ENCODE results near the gene PRL. TPM values are rescaled to one million over a fixed set of nuclear protein-coding genes. Genes with fewer than 3 reads are reported as not detected.

Gene PRL
- total RNA-seq, 1 donor from 2014 or later: not detected

DNA sequence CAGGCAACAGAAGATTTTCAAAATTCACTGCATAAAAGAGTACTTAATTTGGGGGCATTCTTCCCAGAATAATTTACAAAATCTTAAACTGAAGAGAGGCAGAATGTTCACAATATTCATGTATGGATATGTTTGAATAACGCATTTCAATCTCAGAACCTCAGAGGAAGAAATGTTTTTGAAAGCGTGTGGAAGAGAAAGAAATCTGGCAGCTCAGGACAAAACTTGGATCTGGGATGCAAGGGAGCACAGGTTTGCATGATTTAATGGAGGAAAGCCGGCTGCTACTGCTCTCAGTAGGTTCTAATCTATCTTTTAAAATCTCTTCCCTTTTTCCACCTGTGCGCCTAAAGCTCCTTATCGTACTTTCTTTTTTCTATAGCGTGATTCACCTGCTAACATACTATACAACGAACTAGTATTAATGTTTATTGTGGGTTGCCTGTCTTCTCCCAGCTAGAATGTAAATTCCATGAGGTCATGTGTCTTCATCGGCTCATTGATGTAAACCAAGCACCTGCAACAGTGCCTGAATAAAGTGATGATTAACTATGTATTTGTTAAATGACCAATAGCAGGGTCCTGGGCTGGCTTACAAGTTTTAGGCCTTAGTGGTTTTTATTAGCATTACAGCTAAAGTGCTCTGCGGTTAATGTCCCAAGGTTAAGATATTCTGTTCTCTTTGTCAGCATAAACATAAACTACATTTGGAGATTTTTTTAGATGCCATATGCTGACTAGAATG lies 15.3 kb downstream of the PRL start:
- Mint-ChIP-seq H3K27me3 (ENCODE audit: low read depth) (no peaks in the 10 kb centered on the region), H3K9me3 (peaks cover 29% of the 10 kb centered on the region), H3K4me1 (peaks cover 12% of the 10 kb centered on the region), H3K4me3 (no peak overlapping the region), H3K27ac (no peak overlapping the region), H3K36me3 (peaks cover 8% of the 10 kb centered on the region)
- TF ChIP-seq, protein P1, sequence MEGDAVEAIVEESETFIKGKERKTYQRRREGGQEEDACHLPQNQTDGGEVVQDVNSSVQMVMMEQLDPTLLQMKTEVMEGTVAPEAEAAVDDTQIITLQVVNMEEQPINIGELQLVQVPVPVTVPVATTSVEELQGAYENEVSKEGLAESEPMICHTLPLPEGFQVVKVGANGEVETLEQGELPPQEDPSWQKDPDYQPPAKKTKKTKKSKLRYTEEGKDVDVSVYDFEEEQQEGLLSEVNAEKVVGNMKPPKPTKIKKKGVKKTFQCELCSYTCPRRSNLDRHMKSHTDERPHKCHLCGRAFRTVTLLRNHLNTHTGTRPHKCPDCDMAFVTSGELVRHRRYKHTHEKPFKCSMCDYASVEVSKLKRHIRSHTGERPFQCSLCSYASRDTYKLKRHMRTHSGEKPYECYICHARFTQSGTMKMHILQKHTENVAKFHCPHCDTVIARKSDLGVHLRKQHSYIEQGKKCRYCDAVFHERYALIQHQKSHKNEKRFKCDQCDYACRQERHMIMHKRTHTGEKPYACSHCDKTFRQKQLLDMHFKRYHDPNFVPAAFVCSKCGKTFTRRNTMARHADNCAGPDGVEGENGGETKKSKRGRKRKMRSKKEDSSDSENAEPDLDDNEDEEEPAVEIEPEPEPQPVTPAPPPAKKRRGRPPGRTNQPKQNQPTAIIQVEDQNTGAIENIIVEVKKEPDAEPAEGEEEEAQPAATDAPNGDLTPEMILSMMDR (IDR thresholded peaks at IDR 0.05; ENCODE audit: unreplicated experiment): no peak
- no peak for DNase-seq (ENCODE audit: low spot score in 2 of 2, unreplicated experiment in 2 of 2)

DNA sequence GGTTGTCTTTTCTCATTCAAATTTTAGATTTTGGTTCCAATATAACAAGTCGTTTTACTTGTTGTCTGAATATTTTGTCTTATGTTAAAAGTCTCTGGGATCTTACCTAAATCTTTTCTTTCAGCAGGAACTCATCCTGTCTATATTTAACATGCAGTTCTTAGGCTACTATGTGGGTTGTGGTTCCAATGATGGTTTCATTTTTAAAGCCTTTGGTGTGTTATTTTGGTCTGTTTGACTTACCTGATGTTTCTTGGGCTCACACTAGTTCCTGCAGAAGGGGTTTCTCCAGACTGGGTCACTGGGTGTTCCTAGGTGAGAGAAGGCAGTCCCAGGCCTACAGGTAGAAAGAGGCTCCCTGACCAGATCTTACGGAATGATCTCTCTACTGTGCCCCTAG lies 17.4 kb downstream of the PRL start:
- peaks cover 14% of the 10 kb centered on the region for H3K36me3 Mint-ChIP-seq
- no peak overlapping the region for H3K27ac Mint-ChIP-seq
- DNase-seq (ENCODE audit: low spot score in 2 of 2, unreplicated experiment in 2 of 2): no peak
- TF ChIP-seq, protein P1 (IDR thresholded peaks at IDR 0.05; ENCODE audit: unreplicated experiment): no peak
- H3K9me3 Mint-ChIP-seq: peaks cover 47% of the 10 kb centered on the region
- H3K4me1 Mint-ChIP-seq: no peaks in the 10 kb centered on the region
- no peak overlapping the region for H3K4me3 Mint-ChIP-seq
- no peaks in the 10 kb centered on the region for H3K27me3 Mint-ChIP-seq (ENCODE audit: low read depth)

DNA sequence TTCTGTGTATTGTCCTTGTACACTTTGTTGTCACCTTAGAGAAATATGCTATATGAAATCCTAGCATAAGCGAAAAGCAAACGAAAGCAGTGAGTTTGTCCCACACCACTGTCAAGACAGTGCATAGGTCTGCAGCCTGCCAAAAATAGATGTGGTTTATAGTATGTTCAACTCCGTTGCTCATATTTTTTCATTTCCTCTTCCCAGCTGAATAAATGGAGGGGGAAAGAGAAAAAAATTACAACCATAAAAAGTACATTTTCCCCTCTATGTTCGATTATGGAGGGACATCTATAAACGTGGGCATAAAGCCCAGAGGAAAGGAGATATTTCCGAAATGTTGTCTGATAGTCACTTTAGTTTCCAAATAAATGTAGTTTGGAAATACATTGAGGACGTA lies 25.8 kb downstream of the PRL start:
- Mint-ChIP-seq H3K27ac (no peak overlapping the region), H3K36me3 (peaks cover 5% of the 10 kb centered on the region), H3K4me3 (no peak overlapping the region), H3K9me3 (peaks cover 23% of the 10 kb centered on the region), H3K27me3 (ENCODE audit: low read depth) (no peaks in the 10 kb centered on the region), H3K4me1 (peaks cover 10% of the 10 kb centered on the region)
- TF ChIP-seq, protein P1 (IDR thresholded peaks at IDR 0.05; ENCODE audit: unreplicated experiment): no peak
- no peak for DNase-seq (ENCODE audit: low spot score in 2 of 2, unreplicated experiment in 2 of 2)

DNA sequence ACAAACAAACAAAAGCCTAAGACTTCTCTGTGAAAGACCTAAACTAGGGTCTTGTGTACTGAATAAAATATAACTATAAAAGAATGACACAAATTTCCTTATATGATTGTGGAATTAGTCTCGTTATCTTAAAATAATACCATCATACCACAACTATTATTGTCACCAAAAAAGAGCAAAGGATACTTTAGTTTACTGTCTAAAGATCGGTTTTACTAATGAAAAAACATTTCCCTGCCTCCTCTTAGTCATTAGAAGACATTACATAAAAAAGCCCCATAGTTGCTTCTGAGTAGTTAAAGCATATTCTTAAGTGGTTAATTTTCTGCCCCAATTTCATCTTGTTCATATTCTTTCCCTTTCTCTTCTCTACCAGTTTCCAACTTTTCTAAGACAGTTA lies 33.1 kb downstream of the PRL start:
- no peaks in the 10 kb centered on the region for H3K27me3 Mint-ChIP-seq (ENCODE audit: low read depth)
- TF ChIP-seq, protein P1 (IDR thresholded peaks at IDR 0.05; ENCODE audit: unreplicated experiment): no peak
- peaks cover 15% of the 10 kb centered on the region for H3K4me1 Mint-ChIP-seq
- H3K27ac Mint-ChIP-seq: peak overlapping the region; percentile 15
- no peak overlapping the region for H3K4me3 Mint-ChIP-seq
- no peak for DNase-seq (ENCODE audit: low spot score in 2 of 2, unreplicated experiment in 2 of 2)
- H3K9me3 Mint-ChIP-seq: peaks cover 5% of the 10 kb centered on the region
- H3K36me3 Mint-ChIP-seq: no peaks in the 10 kb centered on the region

DNA sequence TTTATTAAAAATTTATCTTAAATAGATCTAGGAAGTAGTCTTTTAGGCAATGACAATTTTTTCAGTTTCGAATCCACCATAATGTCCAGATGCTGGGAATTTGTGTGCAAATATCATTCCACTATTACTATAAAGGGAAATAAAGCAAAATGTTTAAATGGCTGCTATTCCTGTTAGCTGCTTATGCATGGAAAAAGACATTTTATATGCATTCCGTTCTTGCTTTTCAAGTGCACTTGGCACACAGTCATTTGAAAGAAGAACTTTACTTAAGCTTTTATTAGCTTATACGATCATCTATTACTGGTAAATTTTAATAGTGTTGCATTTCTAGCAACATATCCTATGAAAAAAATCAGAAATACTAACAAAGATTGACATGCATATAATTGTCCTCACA lies 42.0 kb downstream of the PRL start:
- Mint-ChIP-seq H3K36me3 (peaks cover 7% of the 10 kb centered on the region), H3K9me3 (peaks cover 16% of the 10 kb centered on the region), H3K27me3 (ENCODE audit: low read depth) (no peaks in the 10 kb centered on the region), H3K27ac (no peak overlapping the region), H3K4me3 (no peak overlapping the region), H3K4me1 (peaks cover 29% of the 10 kb centered on the region)
- TF ChIP-seq, protein P1 (IDR thresholded peaks at IDR 0.05; ENCODE audit: unreplicated experiment): no peak
- no peak for DNase-seq (ENCODE audit: low spot score in 2 of 2, unreplicated experiment in 2 of 2)

Measured in mesothelial cell of epicardium (in vitro differentiated cells).